HG03354 (cell line): ENCODE measurements around the gene ZSCAN26.
"Not testable (repeated sequence)": the region's sequence is repeated elsewhere in the genome, so short reads cannot be mapped to it uniquely, and the experiment has no call there.

Experiments used
- ATAC-seq: cut with Tn5 transposase; IDR thresholded peaks from one replicate; pipeline ENCODE4 v1.9.1; 2021; ENCODE audit warnings: mild to moderate bottlenecking; ENCODE audit not compliant: unreplicated experiment, poor library complexity, severe bottlenecking

ZSCAN26 gene

DNA sequence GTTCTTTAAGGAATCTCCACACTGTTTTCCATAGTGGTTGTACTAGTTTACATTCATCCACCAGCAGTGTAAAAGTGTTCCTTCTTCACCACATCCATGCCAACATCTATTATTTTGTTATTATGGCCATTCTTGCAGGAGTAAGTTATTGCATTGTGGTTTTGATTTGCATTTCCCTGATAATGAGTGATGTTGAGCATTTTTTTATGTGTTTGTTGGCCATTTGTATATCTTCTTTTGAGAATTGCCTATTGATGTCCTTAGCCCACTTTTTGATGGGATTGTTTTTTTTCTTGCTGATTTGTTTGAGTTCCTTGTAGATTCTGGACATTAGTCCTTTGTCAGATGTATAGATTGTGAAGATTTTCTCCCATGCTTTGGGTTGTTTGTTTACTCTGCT, 39.4 kb downstream of the ZSCAN26 start:
- ATAC-seq: not testable (repeated sequence)

DNA sequence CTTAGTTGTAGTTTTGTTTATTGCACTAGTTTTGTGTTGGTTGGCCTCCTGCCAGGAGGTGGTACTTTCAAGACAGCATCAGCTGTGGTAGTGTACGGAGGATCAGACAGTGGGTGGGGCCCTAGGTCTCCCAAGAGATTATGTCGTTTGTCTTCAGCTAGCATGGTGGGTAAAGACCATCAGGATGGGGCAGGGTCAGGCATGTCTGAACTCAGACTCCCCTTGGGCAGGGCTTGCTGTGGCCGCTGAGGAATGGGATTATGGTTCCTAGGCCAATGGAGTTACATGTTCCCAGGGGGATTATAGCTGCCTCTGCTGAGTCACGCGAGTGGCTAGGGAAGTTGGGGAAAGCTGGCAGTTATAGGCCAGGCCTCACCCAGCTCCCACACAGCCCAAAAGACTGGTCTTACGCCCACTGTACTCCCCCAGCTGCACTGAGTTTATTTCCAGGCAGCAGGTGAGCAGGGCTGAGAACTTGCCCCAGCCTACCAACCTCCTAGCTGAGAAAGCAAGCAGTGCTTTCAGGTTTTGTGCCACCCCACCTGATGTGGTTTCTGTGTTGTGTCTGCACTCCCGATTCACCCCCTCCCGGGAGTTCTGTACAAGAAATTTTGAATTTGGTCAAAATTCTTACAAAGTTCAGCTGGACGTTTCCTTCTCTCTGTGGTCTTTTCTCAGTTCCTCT, 44.3 kb downstream of the ZSCAN26 start:
- ATAC-seq: no peak

- ATAC-seq: no peak
Observed at GRCh38 chr6:28312939-28313338, 46.0 kb downstream of the ZSCAN26 start.

DNA sequence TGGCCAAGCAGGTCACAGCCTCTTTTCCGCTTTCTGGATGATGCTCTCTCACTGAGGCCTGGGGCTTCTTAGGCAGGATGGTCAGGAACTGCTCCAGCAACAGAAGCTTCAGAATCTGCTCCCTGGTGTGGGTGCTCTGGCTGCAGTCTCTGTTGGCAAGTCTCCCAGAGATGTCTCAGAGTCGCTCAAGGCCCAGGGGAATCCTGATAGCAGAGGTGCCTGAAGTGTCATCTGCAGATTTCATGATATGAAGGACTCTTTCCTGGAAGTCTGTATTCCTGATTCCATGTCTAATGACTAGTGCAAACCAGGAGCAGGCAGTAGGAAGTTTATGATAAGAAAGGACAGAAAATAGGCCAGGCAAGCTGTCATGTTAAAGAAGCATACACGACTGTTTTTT, 48.7 kb downstream of the ZSCAN26 start:
- no peak for ATAC-seq

GRCh38 chr6:28317866-28318265, 50.9 kb downstream of the ZSCAN26 start:
- not testable (repeated sequence) for ATAC-seq

DNA sequence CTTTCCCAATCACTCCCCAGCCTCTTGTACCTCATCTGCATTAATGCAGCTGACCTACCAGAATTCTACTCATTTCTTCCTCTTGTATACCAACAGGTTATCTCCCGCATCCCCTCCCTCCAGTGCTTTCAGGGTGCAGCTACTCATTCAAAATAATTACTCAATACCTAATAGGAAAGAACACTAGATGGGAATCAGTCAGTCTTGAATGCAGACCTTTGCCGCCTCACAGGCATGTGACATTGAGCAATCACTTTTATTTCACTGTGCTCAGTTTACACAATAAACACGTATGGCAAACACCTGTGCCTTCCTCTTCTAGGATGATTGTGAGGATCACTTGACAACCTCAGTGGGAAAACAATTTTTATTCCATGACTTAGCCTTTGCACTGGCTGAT, 55.7 kb downstream of the ZSCAN26 start:
- ATAC-seq: no peak

DNA sequence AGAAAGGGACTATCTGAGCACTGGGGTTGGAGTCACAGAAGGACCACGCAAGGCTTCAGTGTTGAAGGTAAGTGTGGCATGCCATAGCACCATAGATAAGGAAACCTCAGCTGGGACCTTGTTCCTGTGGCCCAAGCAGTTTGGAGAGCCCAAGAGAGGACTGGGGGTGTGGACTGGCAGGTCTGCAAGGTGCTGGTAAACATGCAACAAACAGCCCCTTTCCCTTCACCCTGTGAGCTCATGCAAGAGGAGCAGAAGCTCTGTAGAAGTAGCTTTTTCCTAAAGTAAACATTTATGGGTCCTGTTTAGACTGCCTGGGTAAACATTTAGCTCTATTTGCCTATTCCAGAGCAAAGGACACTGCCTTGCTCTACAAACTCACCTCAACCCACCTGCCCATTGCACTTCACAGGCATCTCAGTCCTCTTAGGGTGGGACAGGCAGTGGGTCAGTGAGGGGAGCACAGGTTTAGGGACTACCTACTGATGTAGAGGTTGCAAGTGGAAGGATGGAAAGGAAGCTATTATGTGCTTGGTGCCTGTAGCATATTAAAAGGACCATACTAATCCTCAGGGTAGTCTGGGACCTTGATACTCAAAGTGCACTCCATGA, 57.0 kb downstream of the ZSCAN26 start:
- ATAC-seq: no peak

GRCh38 chr6:28326371-28326948, 59.5 kb downstream of the ZSCAN26 start:
- no peak for ATAC-seq
